ENCODE data around the gene NFKB1.

NFKB1 gene

GRCh38 chr4:102473476-102473875, 27.7 kb upstream of the NFKB1 start:
- Histone ChIP-seq H3K4me3 (ENCODE audit: insufficient read depth, low read length, poor library complexity, severe bottlenecking) (no peak overlapping the region), H3F3A (ENCODE audit: insufficient read depth) (no peaks in the 10 kb centered on the region), H2AFZ (ENCODE audit: low read depth, low read length, severe bottlenecking) (no peak overlapping the region), H3K9me2 (replicated peaks; ENCODE audit: insufficient read depth, low read length) (no peaks in the 10 kb centered on the region), H3K79me2 (ENCODE audit: insufficient read depth, low read length) (no peaks in the 10 kb centered on the region), H3K4me2 (ENCODE audit: low read depth, low read length, poor library complexity, severe bottlenecking) (no peak overlapping the region), H4K20me1 (ENCODE audit: low read depth, low read length) (no peaks in the 10 kb centered on the region), H3K27me3 (ENCODE audit: low read length) (no peaks in the 10 kb centered on the region), H3K27ac (ENCODE audit: low read depth, low read length) (no peak overlapping the region), H3K36me3 (ENCODE audit: low read length) (no peaks in the 10 kb centered on the region), H3K9me3 (ENCODE audit: insufficient read depth, low read length) (no peaks in the 10 kb centered on the region), H3K9ac (ENCODE audit: low read length) (no peak overlapping the region)
- TF ChIP-seq CTCF (IDR thresholded peaks at IDR 0.05; ENCODE audit: insufficient read depth, low read length, poor library complexity, severe bottlenecking): no peak
- no peak for TF ChIP-seq EZH2phosphoT487 (conservative IDR thresholded peaks at IDR 0.05; ENCODE audit: low read length)

- H3K27me3 ChIP-seq (ENCODE audit: low read length): no peaks in the 10 kb centered on the region
- no peaks in the 10 kb centered on the region for H3K9me2 ChIP-seq (replicated peaks; ENCODE audit: insufficient read depth, low read length)
- TF ChIP-seq EZH2phosphoT487 (conservative IDR thresholded peaks at IDR 0.05; ENCODE audit: low read length) (no peak), CTCF (IDR thresholded peaks at IDR 0.05; ENCODE audit: insufficient read depth, low read length, poor library complexity, severe bottlenecking) (no peak)
- H3K36me3 ChIP-seq (ENCODE audit: low read length): no peaks in the 10 kb centered on the region
- H3K4me2 ChIP-seq (ENCODE audit: low read depth, low read length, poor library complexity, severe bottlenecking): no peak overlapping the region
- H3K9me3 ChIP-seq (ENCODE audit: insufficient read depth, low read length): no peaks in the 10 kb centered on the region
- no peak overlapping the region for H3K9ac ChIP-seq (ENCODE audit: low read length)
- H3K4me3 ChIP-seq (ENCODE audit: insufficient read depth, low read length, poor library complexity, severe bottlenecking): no peak overlapping the region
- no peaks in the 10 kb centered on the region for H3K79me2 ChIP-seq (ENCODE audit: insufficient read depth, low read length)
- H4K20me1 ChIP-seq (ENCODE audit: low read depth, low read length): no peaks in the 10 kb centered on the region
- H3K27ac ChIP-seq (ENCODE audit: low read depth, low read length): no peak overlapping the region
- H2AFZ ChIP-seq (ENCODE audit: low read depth, low read length, severe bottlenecking): no peak overlapping the region
- no peaks in the 10 kb centered on the region for H3F3A ChIP-seq (ENCODE audit: insufficient read depth)
These were observed 26.2 kb upstream of the NFKB1 start for GRCh38 chr4:102474736-102475504.

DNA sequence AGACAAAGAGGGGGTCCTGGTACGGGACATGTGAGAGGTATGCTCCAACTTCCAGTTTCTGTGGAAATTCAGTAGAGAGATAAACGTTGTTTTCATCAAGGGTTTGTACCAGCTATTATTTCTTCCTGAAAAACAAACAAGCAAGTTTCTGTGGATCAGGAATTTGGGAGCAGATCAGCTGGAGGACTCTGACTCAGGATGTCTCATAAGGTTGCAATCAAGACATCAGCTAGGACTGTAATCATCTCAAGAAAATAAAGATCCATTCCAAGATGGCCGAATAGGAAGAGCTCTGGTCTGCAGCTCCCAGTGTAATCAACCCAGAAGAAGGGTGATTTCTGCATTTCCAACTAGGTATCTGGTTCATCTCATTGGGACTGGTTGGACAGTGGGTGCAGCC, 23.5 kb upstream of the NFKB1 start:
- Histone ChIP-seq H3K9me2 (replicated peaks; ENCODE audit: insufficient read depth, low read length) (no peaks in the 10 kb centered on the region), H3K27ac (ENCODE audit: low read depth, low read length) (no peak overlapping the region), H3K27me3 (ENCODE audit: low read length) (no peaks in the 10 kb centered on the region), H3K79me2 (ENCODE audit: insufficient read depth, low read length) (no peaks in the 10 kb centered on the region), H3K36me3 (ENCODE audit: low read length) (no peaks in the 10 kb centered on the region), H4K20me1 (ENCODE audit: low read depth, low read length) (no peaks in the 10 kb centered on the region), H3K4me2 (ENCODE audit: low read depth, low read length, poor library complexity, severe bottlenecking) (no peak overlapping the region), H2AFZ (ENCODE audit: low read depth, low read length, severe bottlenecking) (no peak overlapping the region), H3K9ac (ENCODE audit: low read length) (no peak overlapping the region), H3K4me3 (ENCODE audit: insufficient read depth, low read length, poor library complexity, severe bottlenecking) (no peak overlapping the region), H3K9me3 (ENCODE audit: insufficient read depth, low read length) (no peaks in the 10 kb centered on the region), H3F3A (ENCODE audit: insufficient read depth) (no peaks in the 10 kb centered on the region)
- TF ChIP-seq EZH2phosphoT487 (conservative IDR thresholded peaks at IDR 0.05; ENCODE audit: low read length) (no peak), CTCF (IDR thresholded peaks at IDR 0.05; ENCODE audit: insufficient read depth, low read length, poor library complexity, severe bottlenecking) (no peak)

Data from SU-DHL-6 (cell line).